GM12873 (cell line): ENCODE data around the gene USP17L29.
"Not testable (repeated sequence)": the region's sequence is repeated elsewhere in the genome, so short reads cannot be mapped to it uniquely, and the experiment has no call there.

Experiments used
- TF ChIP-seq, protein P1 (sequence below): IDR thresholded peaks from 2 replicates; pipeline ENCODE4 v1.5.1; 2012; ENCODE audit warnings: low read depth, mild to moderate bottlenecking, moderate library complexity, low read length, control low read depth; ENCODE audit not compliant: insufficient read depth; ENCODE audit errors: missing control alignments

USP17L29 gene, protein sequence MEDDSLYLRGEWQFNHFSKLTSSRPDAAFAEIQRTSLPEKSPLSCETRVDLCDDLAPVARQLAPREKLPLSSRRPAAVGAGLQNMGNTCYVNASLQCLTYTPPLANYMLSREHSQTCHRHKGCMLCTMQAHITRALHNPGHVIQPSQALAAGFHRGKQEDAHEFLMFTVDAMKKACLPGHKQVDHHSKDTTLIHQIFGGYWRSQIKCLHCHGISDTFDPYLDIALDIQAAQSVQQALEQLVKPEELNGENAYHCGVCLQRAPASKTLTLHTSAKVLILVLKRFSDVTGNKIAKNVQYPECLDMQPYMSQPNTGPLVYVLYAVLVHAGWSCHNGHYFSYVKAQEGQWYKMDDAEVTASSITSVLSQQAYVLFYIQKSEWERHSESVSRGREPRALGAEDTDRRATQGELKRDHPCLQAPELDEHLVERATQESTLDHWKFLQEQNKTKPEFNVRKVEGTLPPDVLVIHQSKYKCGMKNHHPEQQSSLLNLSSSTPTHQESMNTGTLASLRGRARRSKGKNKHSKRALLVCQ

DNA sequence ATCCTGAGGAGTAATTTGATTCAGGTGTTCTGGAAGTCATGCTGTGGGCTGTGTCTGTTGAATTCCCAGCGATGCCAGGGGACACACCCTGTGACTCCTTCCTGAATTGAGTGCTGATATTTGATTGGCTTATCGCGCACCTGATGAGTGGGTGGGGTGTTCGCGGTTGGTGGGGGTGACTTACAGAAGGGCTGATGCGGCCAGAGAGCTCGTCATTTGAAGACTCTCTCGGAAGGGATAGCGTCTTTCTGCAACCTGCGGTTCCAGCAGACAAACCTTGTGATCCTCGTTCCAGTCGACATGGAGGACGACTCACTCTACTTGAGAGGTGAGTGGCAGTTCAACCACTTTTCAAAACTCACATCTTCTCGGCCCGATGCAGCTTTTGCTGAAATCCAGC is at the start of gene USP17L29:
USP17L29 (plus strand) TSS at position 301 of the 400 bp plus-strand sequence; CDS start at position 301, 0 bp downstream.
- TF ChIP-seq, protein P1, sequence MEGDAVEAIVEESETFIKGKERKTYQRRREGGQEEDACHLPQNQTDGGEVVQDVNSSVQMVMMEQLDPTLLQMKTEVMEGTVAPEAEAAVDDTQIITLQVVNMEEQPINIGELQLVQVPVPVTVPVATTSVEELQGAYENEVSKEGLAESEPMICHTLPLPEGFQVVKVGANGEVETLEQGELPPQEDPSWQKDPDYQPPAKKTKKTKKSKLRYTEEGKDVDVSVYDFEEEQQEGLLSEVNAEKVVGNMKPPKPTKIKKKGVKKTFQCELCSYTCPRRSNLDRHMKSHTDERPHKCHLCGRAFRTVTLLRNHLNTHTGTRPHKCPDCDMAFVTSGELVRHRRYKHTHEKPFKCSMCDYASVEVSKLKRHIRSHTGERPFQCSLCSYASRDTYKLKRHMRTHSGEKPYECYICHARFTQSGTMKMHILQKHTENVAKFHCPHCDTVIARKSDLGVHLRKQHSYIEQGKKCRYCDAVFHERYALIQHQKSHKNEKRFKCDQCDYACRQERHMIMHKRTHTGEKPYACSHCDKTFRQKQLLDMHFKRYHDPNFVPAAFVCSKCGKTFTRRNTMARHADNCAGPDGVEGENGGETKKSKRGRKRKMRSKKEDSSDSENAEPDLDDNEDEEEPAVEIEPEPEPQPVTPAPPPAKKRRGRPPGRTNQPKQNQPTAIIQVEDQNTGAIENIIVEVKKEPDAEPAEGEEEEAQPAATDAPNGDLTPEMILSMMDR = not testable (repeated sequence)

DNA sequence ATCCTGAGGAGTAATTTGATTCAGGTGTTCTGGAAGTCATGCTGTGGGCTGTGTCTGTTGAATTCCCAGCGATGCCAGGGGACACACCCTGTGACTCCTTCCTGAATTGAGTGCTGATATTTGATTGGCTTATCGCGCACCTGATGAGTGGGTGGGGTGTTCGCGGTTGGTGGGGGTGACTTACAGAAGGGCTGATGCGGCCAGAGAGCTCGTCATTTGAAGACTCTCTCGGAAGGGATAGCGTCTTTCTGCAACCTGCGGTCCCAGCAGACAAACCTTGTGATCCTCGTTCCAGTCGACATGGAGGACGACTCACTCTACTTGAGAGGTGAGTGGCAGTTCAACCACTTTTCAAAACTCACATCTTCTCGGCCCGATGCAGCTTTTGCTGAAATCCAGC is 28.6 kb upstream of the USP17L29 start, which contains the start of gene USP17L24:
USP17L24 (plus strand) TSS at position 301 of the 400 bp plus-strand sequence; CDS start at position 301, 0 bp downstream.
- TF ChIP-seq, protein P1 = not testable (repeated sequence)

DNA sequence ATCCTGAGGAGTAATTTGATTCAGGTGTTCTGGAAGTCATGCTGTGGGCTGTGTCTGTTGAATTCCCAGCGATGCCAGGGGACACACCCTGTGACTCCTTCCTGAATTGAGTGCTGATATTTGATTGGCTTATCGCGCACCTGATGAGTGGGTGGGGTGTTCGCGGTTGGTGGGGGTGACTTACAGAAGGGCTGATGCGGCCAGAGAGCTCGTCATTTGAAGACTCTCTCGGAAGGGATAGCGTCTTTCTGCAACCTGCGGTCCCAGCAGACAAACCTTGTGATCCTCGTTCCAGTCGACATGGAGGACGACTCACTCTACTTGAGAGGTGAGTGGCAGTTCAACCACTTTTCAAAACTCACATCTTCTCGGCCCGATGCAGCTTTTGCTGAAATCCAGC is 23.8 kb upstream of the USP17L29 start, which contains the start of gene USP17L25:
USP17L25 (plus strand) TSS at position 301 of the 400 bp plus-strand sequence; CDS start at position 301, 0 bp downstream.
- TF ChIP-seq, protein P1 = not testable (repeated sequence)

DNA sequence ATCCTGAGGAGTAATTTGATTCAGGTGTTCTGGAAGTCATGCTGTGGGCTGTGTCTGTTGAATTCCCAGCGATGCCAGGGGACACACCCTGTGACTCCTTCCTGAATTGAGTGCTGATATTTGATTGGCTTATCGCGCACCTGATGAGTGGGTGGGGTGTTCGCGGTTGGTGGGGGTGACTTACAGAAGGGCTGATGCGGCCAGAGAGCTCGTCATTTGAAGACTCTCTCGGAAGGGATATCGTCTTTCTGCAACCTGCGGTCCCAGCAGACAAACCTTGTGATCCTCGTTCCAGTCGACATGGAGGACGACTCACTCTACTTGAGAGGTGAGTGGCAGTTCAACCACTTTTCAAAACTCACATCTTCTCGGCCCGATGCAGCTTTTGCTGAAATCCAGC is 19.1 kb upstream of the USP17L29 start, which contains the start of gene USP17L26:
USP17L26 (plus strand) TSS at position 301 of the 400 bp plus-strand sequence; CDS start at position 301, 0 bp downstream.
- TF ChIP-seq, protein P1 = not testable (repeated sequence)

DNA sequence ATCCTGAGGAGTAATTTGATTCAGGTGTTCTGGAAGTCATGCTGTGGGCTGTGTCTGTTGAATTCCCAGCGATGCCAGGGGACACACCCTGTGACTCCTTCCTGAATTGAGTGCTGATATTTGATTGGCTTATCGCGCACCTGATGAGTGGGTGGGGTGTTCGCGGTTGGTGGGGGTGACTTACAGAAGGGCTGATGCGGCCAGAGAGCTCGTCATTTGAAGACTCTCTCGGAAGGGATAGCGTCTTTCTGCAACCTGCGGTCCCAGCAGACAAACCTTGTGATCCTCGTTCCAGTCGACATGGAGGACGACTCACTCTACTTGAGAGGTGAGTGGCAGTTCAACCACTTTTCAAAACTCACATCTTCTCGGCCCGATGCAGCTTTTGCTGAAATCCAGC is 14.3 kb upstream of the USP17L29 start, which contains the start of gene USP17L5:
USP17L5 (plus strand) TSS at position 301 of the 400 bp plus-strand sequence; CDS start at position 301, 0 bp downstream.
- TF ChIP-seq, protein P1 = not testable (repeated sequence)

DNA sequence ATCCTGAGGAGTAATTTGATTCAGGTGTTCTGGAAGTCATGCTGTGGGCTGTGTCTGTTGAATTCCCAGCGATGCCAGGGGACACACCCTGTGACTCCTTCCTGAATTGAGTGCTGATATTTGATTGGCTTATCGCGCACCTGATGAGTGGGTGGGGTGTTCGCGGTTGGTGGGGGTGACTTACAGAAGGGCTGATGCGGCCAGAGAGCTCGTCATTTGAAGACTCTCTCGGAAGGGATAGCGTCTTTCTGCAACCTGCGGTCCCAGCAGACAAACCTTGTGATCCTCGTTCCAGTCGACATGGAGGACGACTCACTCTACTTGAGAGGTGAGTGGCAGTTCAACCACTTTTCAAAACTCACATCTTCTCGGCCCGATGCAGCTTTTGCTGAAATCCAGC is 9.6 kb upstream of the USP17L29 start, which contains the start of gene USP17L27:
USP17L27 (plus strand) TSS at position 301 of the 400 bp plus-strand sequence; CDS start at position 301, 0 bp downstream.
- TF ChIP-seq, protein P1 = not testable (repeated sequence)

DNA sequence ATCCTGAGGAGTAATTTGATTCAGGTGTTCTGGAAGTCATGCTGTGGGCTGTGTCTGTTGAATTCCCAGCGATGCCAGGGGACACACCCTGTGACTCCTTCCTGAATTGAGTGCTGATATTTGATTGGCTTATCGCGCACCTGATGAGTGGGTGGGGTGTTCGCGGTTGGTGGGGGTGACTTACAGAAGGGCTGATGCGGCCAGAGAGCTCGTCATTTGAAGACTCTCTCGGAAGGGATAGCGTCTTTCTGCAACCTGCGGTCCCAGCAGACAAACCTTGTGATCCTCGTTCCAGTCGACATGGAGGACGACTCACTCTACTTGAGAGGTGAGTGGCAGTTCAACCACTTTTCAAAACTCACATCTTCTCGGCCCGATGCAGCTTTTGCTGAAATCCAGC is 4.8 kb upstream of the USP17L29 start, which contains the start of gene USP17L28:
USP17L28 (plus strand) TSS at position 301 of the 400 bp plus-strand sequence; CDS start at position 301, 0 bp downstream.
- TF ChIP-seq, protein P1 = not testable (repeated sequence)
